Measurements from ENCODE around the gene ZNF382.
"Not testable (repeated sequence)": the region's sequence is repeated elsewhere in the genome, so short reads cannot be mapped to it uniquely, and the experiment has no call there.

The ZNF382 gene

GRCh38 chr19:36605101-36605876 is at the start of gene ZNF382:
Gene ZNF382, plus strand, starts transcription at chr19:36605313. Its CDS starts 4,602 bp downstream, at chr19:36609915.
- peak; percentile 84 for DNase-seq
- ATAC-seq (replicated peaks), result peak; percentile 89 to 92
- Mint-ChIP-seq H3K4me1 (peaks cover 21 to 34% of the 10 kb centered on the region in 2 donors), H3K36me3 (peaks cover 31 to 45% of the 10 kb centered on the region in 2 donors), H3K9me3 (peaks cover 3 to 6% of the 10 kb centered on the region in 2 donors), H3K4me3 (peak within 1 kb of the TSS; percentile 92 to 93), H3K27me3 (no peaks in the 10 kb centered on the region), H3K27ac (peak within 1 kb of the TSS; percentile 97)

- Mint-ChIP-seq H3K27me3 (no peaks in the 10 kb centered on the region), H3K4me1 (no peaks in the 10 kb centered on the region), H3K36me3 (peaks cover 83 to 95% of the 10 kb centered on the region in 2 donors), H3K9me3 (peaks cover 23 to 26% of the 10 kb centered on the region in 2 donors), H3K4me3 (no peak overlapping the region), H3K27ac (no peak overlapping the region)
- ATAC-seq (replicated peaks) (no peak), DNase-seq (no peak)
Measured at GRCh38 chr19:36564391-36564790, 40.7 kb upstream of the ZNF382 start.

- Mint-ChIP-seq H3K9me3 (peaks cover 4 to 5% of the 10 kb centered on the region in 2 donors), H3K4me1 (peaks cover 25 to 39% of the 10 kb centered on the region in 2 donors), H3K27ac (peak overlapping the region; percentile 99), H3K36me3 (peaks cover 46 to 70% of the 10 kb centered on the region in 2 donors), H3K27me3 (no peaks in the 10 kb centered on the region), H3K4me3 (peak overlapping the region; percentile 88 to 92)
- ATAC-seq (replicated peaks) (no peak), DNase-seq (no peak)
Measured at GRCh38 chr19:36572593-36573019, 32.5 kb upstream of the ZNF382 start.

GRCh38 chr19:36573020-36573894 is 31.9 kb upstream of the ZNF382 start, which contains the start of gene ZNF529:
Gene ZNF529, minus strand, starts transcription at chr19:36573292. Its CDS starts 946 bp downstream, at chr19:36572346.
- Mint-ChIP-seq H3K36me3 (peaks cover 40 to 66% of the 10 kb centered on the region in 2 donors), H3K27ac (peak within 1 kb of the TSS; percentile 99), H3K27me3 (no peaks in the 10 kb centered on the region)

GRCh38 chr19:36573895-36574720 is 31.0 kb upstream of the ZNF382 start:
- no peak for DNase-seq
- Mint-ChIP-seq H3K27me3 (no peaks in the 10 kb centered on the region), H3K9me3 (peaks cover 3 to 4% of the 10 kb centered on the region in 2 donors), H3K4me1 (peaks cover 25 to 39% of the 10 kb centered on the region in 2 donors), H3K27ac (peak overlapping the region; percentile 99), H3K4me3 (peak overlapping the region; percentile 88 to 92), H3K36me3 (peaks cover 36 to 66% of the 10 kb centered on the region in 2 donors)
- peak; percentile 5 to 9 for ATAC-seq (replicated peaks)

More at GRCh38 chr19:36573020-36573894, 31.9 kb upstream of the ZNF382 start, which contains the start of gene ZNF529:
- Mint-ChIP-seq H3K4me3 (peak within 1 kb of the TSS; percentile 88 to 92), H3K9me3 (peaks cover 2 to 4% of the 10 kb centered on the region in 2 donors), H3K4me1 (peaks cover 25 to 39% of the 10 kb centered on the region in 2 donors)
- peak; percentile 93 to 94 for ATAC-seq (replicated peaks)
- DNase-seq, result peak; percentile 90

- Mint-ChIP-seq H3K27me3 (no peaks in the 10 kb centered on the region), H3K27ac (no peak overlapping the region), H3K9me3 (peaks cover 4% of the 10 kb centered on the region in 2 donors), H3K4me1 (peaks cover 25 to 39% of the 10 kb centered on the region in 2 donors), H3K36me3 (peaks cover 33 to 63% of the 10 kb centered on the region in 2 donors), H3K4me3 (peak overlapping the region; percentile 66 to 88)
- ATAC-seq (replicated peaks) (no peak), DNase-seq (no peak)
Measured at GRCh38 chr19:36574741-36575140, 30.4 kb upstream of the ZNF382 start.

- Mint-ChIP-seq H3K9me3 (peaks cover 3 to 6% of the 10 kb centered on the region in 2 donors), H3K4me1 (peaks cover 18 to 27% of the 10 kb centered on the region in 2 donors), H3K4me3 (no peak overlapping the region), H3K27me3 (no peaks in the 10 kb centered on the region), H3K27ac (no peak overlapping the region), H3K36me3 (peaks cover 46 to 72% of the 10 kb centered on the region in 2 donors)
- DNase-seq, result no peak
- ATAC-seq (replicated peaks), result no peak
Measured at GRCh38 chr19:36577271-36577996, 27.7 kb upstream of the ZNF382 start.

- peaks cover 9 to 11% of the 10 kb centered on the region in 2 donors for H3K9me3 Mint-ChIP-seq
- H3K4me3 Mint-ChIP-seq, result no peak overlapping the region
- peaks cover 54 to 66% of the 10 kb centered on the region in 2 donors for H3K36me3 Mint-ChIP-seq
- peaks cover 9 to 11% of the 10 kb centered on the region in 2 donors for H3K4me1 Mint-ChIP-seq
- H3K27ac Mint-ChIP-seq, result no peak overlapping the region
- DNase-seq (no peak), ATAC-seq (replicated peaks) (no peak)
- H3K27me3 Mint-ChIP-seq, result no peaks in the 10 kb centered on the region
Measured at GRCh38 chr19:36579255-36579654, 25.9 kb upstream of the ZNF382 start.

GRCh38 chr19:36602681-36603080 is 2.4 kb upstream of the ZNF382 start:
- not testable (repeated sequence) for DNase-seq, H3K27ac Mint-ChIP-seq

GRCh38 chr19:36604656-36605100 is 435 bp upstream of the ZNF382 start:
- Mint-ChIP-seq H3K27ac (peak overlapping the region; percentile 97), H3K27me3 (no peaks in the 10 kb centered on the region), H3K4me3 (peak overlapping the region; percentile 92 to 93), H3K36me3 (peaks cover 27 to 38% of the 10 kb centered on the region in 2 donors), H3K9me3 (peaks cover 3 to 6% of the 10 kb centered on the region in 2 donors), H3K4me1 (peaks cover 21 to 34% of the 10 kb centered on the region in 2 donors)
- peak; percentile 88 to 90 for ATAC-seq (replicated peaks)
- peak; percentile 85 for DNase-seq

More at GRCh38 chr19:36602681-36603080, 2.4 kb upstream of the ZNF382 start:
- ATAC-seq (replicated peaks); H3K4me3 Mint-ChIP-seq; H3K27me3 Mint-ChIP-seq; H3K9me3 Mint-ChIP-seq: not testable (repeated sequence)
- H3K4me1 Mint-ChIP-seq, result peaks cover 18 to 34% of the 10 kb centered on the region in 2 donors
- H3K36me3 Mint-ChIP-seq, result peaks cover 18 to 29% of the 10 kb centered on the region in 2 donors

GRCh38 chr19:36605877-36606478 is 865 bp downstream of the ZNF382 start:
- Mint-ChIP-seq H3K36me3 (peaks cover 34 to 51% of the 10 kb centered on the region in 2 donors), H3K4me1 (peaks cover 21 to 34% of the 10 kb centered on the region in 2 donors), H3K27me3 (no peaks in the 10 kb centered on the region), H3K27ac (peak overlapping the region; percentile 97), H3K9me3 (peaks cover 3 to 6% of the 10 kb centered on the region in 2 donors), H3K4me3 (peak overlapping the region; percentile 92 to 93)
- ATAC-seq (replicated peaks) (peak; percentile 22 to 40), DNase-seq (no peak)

- H3K27me3 Mint-ChIP-seq, result no peaks in the 10 kb centered on the region
- ATAC-seq (replicated peaks), result no peak
- peaks cover 65 to 83% of the 10 kb centered on the region in 2 donors for H3K36me3 Mint-ChIP-seq
- H3K9me3 Mint-ChIP-seq, result peaks cover 30 to 41% of the 10 kb centered on the region in 2 donors
- H3K4me3 Mint-ChIP-seq, result no peak overlapping the region
- no peak for DNase-seq
- no peak overlapping the region for H3K27ac Mint-ChIP-seq
- H3K4me1 Mint-ChIP-seq, result no peaks in the 10 kb centered on the region
Measured at GRCh38 chr19:36627057-36627456, 21.9 kb downstream of the ZNF382 start.

Measured in stimulated activated naive B cell treated with anti-CD40 and anti-IgM and Interleukin-4, amounts not matched to agents 10 μg/mL and 1 μg/mL and 100 μg/mL, for 72 hours (primary cell).